ENCODE data around the gene IFNA2.
A peak's percentile ranks its signal among the peaks of the same experiment; 100 is the strongest.
"Not testable (repeated sequence)": the region's sequence is repeated elsewhere in the genome, so short reads cannot be mapped to it uniquely, and the experiment has no call there.

IFNA2 gene

DNA sequence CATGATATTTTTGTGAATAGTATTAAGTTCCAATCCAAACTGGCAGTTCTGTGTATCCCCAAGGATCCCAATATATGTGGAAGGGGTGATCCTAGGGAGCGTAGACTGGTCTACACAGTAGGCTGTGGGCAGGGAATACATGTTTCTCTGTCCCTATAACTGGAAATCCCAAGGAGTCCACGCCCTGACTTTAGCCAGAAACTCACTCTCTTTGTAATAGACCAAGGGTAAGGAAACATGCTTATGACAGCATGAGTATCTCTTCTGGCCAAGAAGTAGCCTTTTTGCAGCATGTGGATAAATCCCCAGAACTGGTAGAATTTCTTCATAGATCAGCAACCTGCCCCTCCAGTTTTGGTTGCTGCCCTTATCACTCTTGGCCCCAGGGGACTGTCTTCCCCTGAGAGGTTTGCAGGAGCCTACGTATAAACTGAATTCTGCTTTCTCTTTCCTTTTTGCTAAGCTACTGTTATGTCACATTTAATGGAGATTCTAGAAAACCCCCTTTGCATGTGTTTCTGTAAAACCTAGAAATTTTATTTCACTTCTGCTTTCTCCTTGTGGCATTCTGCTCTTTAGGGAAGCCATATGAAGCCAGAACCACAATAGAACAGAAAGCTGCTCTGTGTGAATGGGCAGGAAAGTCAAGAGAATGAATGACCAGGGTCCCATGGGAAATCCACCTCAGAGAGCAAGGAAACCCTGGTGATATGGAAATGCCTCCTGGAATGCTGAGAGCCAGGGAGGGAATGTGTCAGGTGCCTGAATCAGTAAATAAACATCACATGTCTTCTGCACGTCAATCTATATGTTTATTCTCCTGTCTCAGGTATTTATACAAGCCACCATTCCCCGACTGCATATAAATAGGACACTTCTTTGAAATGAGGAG, 3.5 kb downstream of the IFNA2 start:
- DNase-seq, result no peak

DNA sequence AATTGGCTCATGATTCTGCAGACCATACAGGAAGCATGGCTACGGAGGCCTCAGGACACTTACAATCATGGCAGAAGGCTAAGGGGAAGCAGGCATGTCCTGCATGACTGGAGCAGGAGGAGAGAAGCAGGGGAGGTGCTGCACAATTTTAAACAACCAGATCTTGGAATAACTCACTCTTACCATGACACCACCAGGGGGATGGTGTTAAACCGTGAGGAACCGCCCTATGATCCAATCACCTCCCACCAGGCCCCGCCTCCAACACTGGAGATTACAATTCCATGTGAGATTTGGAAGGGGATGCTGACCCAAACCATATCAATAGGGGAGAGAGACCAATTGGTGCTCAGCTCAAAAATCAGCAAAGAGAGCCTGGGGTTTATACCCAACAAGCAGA, 13.7 kb downstream of the IFNA2 start:
- not testable (repeated sequence) for DNase-seq

DNA sequence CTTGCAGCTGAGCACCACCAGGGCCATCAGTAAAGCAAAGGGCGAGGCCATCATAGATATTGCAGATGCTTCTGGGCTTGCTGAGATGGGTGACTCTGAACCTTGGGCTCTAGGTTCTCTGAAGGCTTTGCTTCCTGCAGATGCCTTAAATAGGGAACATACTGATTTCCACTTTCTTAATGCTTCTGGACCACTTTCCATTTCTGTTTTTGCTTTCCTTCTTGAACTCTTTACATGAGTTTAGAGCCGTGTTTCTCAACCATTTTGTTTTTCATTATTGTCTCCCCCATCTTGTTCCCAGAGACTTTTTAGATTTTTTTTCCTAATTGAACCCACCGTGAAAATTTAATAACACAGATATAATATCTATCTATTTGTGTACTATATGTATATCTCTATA, 17.2 kb downstream of the IFNA2 start, which contains the start of gene IFNA13:
IFNA13 (minus strand) TSS at position 101 of the 400 bp plus-strand sequence; CDS start at position 54, 47 bp downstream.
- no peak for DNase-seq

DNA sequence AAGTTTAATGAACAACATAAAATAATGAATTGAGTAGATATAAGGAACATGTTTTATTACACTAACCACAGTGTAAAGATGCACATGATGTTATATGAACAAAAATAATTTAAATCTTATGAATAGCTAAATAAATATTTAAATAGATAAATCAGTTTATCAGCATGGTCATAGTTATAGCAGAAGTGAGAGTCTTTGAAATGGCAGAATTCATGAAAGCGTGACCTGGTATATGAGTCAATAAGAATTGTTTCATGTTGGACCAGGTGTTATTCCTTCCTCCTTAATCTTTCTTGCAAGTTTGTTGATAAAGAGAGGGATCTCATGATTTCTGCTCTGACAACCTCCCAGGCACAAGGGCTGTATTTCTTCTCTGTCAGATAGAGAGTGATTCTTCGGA, 18.0 kb downstream of the IFNA2 start:
- not testable (repeated sequence) for DNase-seq

DNA sequence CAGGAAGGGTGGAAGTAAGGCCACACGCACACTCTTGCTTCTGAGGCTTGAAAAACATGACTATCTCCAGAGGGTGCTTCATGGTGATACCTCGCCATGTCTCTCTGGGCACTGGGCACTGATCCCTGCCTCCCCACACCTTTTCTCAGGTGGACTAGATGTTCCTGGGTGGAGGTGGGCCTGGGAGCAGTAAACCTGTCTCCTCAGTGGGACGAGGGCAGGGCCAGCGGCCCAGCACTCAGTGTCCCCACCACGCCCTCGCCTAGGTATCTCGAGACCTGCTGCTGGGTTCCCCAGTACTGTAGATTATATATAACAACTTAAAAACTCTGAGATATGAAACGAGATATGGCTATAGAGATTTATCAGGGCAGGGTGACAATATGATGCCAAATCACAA, 22.9 kb downstream of the IFNA2 start:
- DNase-seq, result no peak

DNA sequence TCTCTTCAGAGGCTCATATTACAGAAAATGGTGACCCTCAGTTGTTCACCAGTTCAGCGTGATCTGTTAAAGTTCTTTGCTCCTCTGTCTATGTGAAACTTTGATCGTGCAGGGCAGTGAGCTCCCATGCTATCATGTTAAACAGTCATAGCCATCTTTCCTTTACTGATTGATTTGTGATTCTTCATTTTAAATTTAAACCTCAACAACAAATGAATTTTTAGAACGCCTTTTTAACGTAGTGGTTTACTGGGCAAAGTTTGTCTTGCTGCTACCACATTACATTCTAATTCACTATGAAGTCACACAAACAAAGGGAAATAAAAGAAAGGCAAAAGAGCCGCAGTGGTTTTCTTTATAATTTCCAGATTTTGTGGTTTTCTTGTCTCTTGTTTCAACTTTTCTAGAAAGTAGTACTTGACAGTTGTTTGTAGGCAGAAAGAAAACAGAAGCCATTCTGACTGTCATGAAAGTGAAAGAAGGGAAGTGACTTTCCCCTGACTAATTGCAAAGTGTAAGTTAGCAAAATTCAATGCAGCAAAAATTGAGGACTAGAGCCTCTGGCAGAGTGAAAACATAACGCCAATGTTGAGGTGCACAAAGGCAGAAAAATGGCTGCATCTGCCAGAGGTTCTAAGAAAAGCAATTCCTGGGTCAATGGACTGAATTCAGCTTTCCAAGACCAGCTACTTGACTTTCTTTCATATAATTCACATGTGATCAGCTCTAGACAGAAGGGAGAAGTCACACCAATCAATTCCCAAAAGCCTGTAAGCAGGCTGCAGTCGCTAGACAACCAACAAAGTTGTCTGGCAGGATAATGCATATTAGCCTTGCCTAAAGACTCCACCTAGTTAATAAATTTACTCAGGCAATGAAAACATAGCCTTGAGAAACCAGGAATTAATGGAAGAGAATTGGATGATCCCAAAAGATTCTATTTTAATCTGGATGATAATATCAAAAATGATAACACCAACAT, 27.4 kb downstream of the IFNA2 start:
- no peak for DNase-seq

DNA sequence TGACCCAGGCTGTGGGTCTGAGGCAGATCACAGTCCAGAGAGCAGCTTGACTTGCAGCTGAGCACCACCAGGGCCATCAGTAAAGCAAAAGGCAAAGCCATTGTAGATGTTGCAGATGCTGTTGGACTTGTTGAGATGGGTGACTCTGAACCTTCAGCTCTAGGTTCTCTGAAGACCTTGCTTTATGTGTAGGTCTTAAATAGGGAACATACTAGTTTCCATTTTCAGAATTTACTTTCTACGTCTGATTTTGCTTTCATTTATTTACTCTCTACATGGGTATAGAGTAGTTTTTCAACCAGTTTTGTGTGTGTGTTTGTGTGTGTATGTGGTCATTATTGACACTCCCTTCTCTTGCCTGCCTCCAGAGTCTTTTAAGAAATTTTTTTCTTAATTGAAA, 34.4 kb downstream of the IFNA2 start, which contains the start of gene IFNA6:
IFNA6 (minus strand) TSS at position 101 of the 400 bp plus-strand sequence; CDS start at position 101, 0 bp downstream.
- DNase-seq, result no peak

DNA sequence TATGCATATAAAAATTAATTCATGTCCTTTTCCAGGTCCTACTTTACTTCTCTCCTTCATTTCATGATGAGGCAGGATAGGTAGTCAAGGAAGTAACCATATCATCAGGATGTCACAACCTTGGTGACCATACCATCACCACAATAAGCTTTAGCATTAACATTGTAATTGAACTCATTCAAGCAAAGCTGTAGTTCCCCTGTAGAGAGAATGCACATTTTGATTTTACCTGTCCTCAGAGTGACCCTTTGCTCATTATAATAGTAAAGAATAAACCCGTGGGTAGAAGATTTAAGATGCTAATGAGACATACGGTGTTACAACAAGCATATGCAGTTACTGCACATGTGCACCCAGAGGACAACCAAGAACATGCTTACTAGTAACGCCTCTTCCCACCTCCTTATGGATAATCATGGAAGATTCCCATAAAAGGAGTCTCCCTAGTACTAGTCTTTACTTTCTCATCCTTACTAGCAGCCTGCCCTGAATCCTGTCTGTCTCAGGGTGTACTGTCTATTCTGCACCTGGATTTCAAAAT, 36.7 kb downstream of the IFNA2 start:
- DNase-seq, result no peak

DNA sequence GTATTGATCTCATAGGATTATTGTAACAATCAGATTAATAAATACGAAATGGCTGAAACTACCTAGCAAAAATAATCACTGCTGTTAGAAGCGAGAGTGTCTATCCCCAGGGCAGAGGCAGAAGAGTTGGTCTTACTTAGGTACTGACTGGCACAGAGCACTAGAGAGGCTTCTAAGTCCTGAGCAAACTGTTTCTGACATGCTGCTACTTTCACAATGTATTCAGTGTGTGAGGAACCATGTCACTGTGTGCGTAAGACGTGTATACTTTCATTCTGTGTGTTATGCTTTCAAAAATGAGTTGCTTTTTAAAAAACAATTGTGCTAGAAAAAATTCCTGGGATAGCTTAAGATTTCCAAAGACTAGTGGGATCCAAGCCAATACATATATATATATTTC, 44.5 kb downstream of the IFNA2 start:
- no peak for DNase-seq

DNA sequence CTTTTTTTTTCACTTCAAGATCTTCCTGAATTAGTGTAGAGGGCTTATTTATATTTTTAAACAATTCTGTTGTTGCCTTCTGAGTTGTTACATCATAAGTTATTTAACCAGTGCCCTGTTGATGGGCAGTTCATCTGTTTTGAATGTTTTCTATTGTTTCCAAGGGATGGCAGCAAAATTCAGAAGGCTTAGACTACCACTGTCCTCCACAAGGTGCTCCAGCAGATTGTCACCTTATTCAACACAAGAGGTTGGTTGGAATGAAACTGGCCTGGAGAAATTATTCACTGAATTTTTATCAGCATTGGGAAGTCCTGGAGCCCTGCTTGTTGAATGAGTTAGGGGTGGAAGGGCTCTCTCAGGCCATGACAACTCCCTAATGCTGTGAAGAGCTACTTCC, 48.7 kb downstream of the IFNA2 start:
- no peak for DNase-seq

DNA sequence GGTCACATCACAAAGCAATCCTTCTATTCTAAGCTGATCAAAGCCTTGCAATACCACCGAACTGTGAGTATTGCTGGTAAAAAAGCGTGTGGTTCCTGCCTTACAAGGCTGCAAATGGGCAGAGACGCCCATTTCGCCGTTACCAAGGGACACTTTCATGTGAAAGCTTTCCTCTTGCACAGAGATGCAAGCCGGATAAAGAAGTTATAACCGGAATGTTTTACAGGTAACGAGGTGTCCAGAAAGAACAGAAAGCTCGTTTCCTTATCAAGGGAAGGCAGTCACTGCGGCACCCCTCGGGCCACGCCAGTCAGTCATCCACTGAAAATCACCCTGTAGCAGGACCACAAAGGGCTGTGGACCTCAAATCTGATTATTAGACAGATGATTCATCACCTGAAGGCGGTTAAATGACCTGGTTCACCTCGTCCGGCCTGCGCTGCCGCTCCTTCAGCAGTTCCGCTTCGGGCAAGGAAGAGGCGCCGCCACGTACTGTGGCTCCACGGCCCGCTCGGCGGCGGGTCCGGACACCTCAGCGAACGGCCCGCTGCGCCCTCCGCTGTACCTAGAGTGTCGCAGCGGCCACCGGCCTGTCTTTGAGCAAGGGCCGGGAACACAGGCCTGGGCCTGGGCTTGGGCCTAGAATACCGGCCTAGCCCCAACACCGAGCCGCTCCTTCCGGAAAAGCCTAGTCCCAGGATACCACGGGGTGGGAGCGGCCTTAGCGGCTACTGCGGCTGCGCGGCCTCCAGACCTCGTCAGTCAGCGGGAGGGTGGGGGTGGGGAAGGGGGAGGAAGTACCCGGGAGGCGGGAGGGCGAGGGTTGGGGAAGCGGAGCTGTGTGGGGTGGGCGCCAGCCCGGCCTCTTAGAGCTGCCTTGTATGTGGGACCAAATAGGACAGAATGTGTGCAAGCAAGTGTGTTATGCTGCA, 50.2 kb downstream of the IFNA2 start, which contains the start of gene KLHL9:
KLHL9 (minus strand) TSS at position 704 of the 932 bp plus-strand sequence; CDS start at position 159, 545 bp downstream.
- DNase-seq, result peak; percentile 95
